ENCODE data around the gene TOE1. TPM values are rescaled to one million over a fixed set of nuclear protein-coding genes. Genes with fewer than 3 reads are reported as not detected.

Gene TOE1
- total RNA-seq, 6 donors from 2014 or later: 5.4 to 16.6 (median 9.1) TPM

- TF ChIP-seq POLR2A (IDR thresholded peaks at IDR 0.05): no peak
- no peak for TF ChIP-seq POLR2AphosphoS5 (IDR thresholded peaks at IDR 0.05)
- TF ChIP-seq EP300 (IDR thresholded peaks at IDR 0.05): no peak
- no peak for TF ChIP-seq CTCF (IDR thresholded peaks at IDR 0.05)
These were observed 10.5 kb upstream of the TOE1 start for GRCh38 chr1:45329445-45329844.

GRCh38 chr1:45331436-45332345, 8.3 kb upstream of the TOE1 start:
- H3K27ac ChIP-seq: no peak overlapping the region
- H3K9me3 ChIP-seq: no peaks in the 10 kb centered on the region
- peaks cover 5 to 35% (median 26%) of the 10 kb centered on the region in 4 donors for H3K36me3 ChIP-seq
- ATAC-seq (ENCODE audit: low FRiP score in 2 of 2): no peak
- H3K4me3 ChIP-seq: no peak overlapping the region
- no peaks in the 10 kb centered on the region for H3K27me3 ChIP-seq
- TF ChIP-seq POLR2AphosphoS5 (IDR thresholded peaks at IDR 0.05): no peak
- TF ChIP-seq EP300 (IDR thresholded peaks at IDR 0.05): no peak
- no peak for TF ChIP-seq POLR2A (IDR thresholded peaks at IDR 0.05)
- TF ChIP-seq CTCF (IDR thresholded peaks at IDR 0.05): no peak
- WGBS, 2 donors: 90 to 95% methylated on average over 6 to 16 of the region's 18 CpGs
- H3K4me1 ChIP-seq: peaks cover 9 to 19% (median 12%) of the 10 kb centered on the region in 4 donors
- DNase-seq: peak in 1 of 2 donors; percentile 54

More at GRCh38 chr1:45329445-45329844, 10.5 kb upstream of the TOE1 start:
- H3K27me3 ChIP-seq: no peaks in the 10 kb centered on the region
- H3K4me3 ChIP-seq: no peak overlapping the region
- H3K36me3 ChIP-seq: peaks cover 5 to 35% (median 26%) of the 10 kb centered on the region in 4 donors
- H3K4me1 ChIP-seq: peaks cover 15 to 18% (median 17%) of the 10 kb centered on the region in 4 donors
- WGBS, 2 donors: 78 to 86% methylated on average over 4 of the region's 4 CpGs
- no peak for DNase-seq
- no peak overlapping the region for H3K27ac ChIP-seq
- H3K9me3 ChIP-seq: no peaks in the 10 kb centered on the region
- no peak for ATAC-seq (ENCODE audit: low FRiP score in 2 of 2)

GRCh38 chr1:45332346-45332720, 7.6 kb upstream of the TOE1 start:
- peaks cover 5 to 35% (median 26%) of the 10 kb centered on the region in 4 donors for H3K36me3 ChIP-seq
- no peaks in the 10 kb centered on the region for H3K27me3 ChIP-seq
- H3K4me1 ChIP-seq: peaks cover 3 to 12% (median 6%) of the 10 kb centered on the region in 4 donors
- 96 to 100% methylated on average over 4 to 7 of the region's 10 CpGs for WGBS, 2 donors
- no peak for TF ChIP-seq POLR2A (IDR thresholded peaks at IDR 0.05)
- peak in 1 of 2 donors; percentile 63 for DNase-seq
- H3K4me3 ChIP-seq: no peak overlapping the region
- H3K27ac ChIP-seq: no peak overlapping the region
- no peaks in the 10 kb centered on the region for H3K9me3 ChIP-seq
- ATAC-seq (ENCODE audit: low FRiP score in 2 of 2): no peak

GRCh38 chr1:45334308-45335245, 5.4 kb upstream of the TOE1 start:
- TF ChIP-seq EP300 (IDR thresholded peaks at IDR 0.05): no peak
- no peak for TF ChIP-seq POLR2AphosphoS5 (IDR thresholded peaks at IDR 0.05)
- TF ChIP-seq POLR2A (IDR thresholded peaks at IDR 0.05): no peak
- no peak for TF ChIP-seq CTCF (IDR thresholded peaks at IDR 0.05)
- Histone ChIP-seq H3K36me3 (peaks cover 5 to 35% (median 26%) of the 10 kb centered on the region in 4 donors), H3K9me3 (no peaks in the 10 kb centered on the region), H3K4me3 (no peak overlapping the region), H3K4me1 (peaks cover 7 to 19% (median 10%) of the 10 kb centered on the region in 4 donors), H3K27ac (peak overlapping the region in 1 of 4 donors; percentile 68), H3K27me3 (no peaks in the 10 kb centered on the region)
- DNase-seq (peak in 1 of 2 donors; percentile 40), ATAC-seq (ENCODE audit: low FRiP score in 2 of 2) (peak in 1 of 2 donors; percentile 23)
- WGBS, 2 donors: 53 to 68% methylated on average over 9 of the region's 9 CpGs

Data from upper lobe of left lung (tissue), 6 donors.